DOHH2 (cell line): ENCODE data around the gene ARRDC4.

ENCODE experiments used
- CTCF ChIP-seq: fragments of 200-600 bp; sonication (generic); IDR thresholded peaks from one replicate; pipeline ENCODE4 v1.5.1; 2014; ENCODE audit warnings: antibody characterized with exemption, mild to moderate bottlenecking, low read depth, low read length; ENCODE audit not compliant: poor library complexity, severe bottlenecking
- EZH2phosphoT487 ChIP-seq: fragments of 200-600 bp; sonication (generic); IDR thresholded peaks from 2 replicates; pipeline ENCODE4 v1.6.1; 2017; ENCODE audit warnings: borderline replicate concordance, mild to moderate bottlenecking, antibody characterized with exemption, low read length, moderate library complexity, mixed read lengths

- no peak for TF ChIP-seq CTCF
- TF ChIP-seq EZH2phosphoT487, result no peak
Observed at GRCh38 chr15:97976766-97977503, 16.4 kb downstream of the ARRDC4 start.
